ENCODE data around the gene CAPN14. TPM values are rescaled to one million over a fixed set of nuclear protein-coding genes. Genes with fewer than 3 reads are reported as not detected.

CAPN14 gene
- total and polyA plus RNA-seq, 2 of the 4 experiments (the other 2 are of a cell fraction) = under 0.01 to 0.09 TPM

DNA sequence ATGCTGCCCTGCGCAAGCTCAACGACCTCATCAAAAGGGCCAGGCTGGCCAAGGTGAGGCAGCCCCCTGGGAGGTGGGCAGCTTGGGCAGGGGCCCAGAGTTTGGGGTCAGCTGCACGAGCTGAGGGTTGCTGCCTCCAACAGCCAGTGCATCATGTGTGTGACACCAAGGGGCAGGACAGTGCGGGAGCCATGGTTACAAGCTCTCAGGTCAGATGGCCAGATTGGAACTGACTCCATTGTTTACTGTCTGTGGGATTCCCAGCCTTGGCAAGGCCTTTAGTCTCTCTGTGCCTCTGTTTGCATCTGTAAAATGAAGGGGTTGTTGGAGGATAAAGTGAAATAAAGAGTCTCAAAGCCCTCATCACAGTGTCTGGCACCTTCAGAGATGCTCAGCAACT is 43.6 kb upstream of the CAPN14 start:
- Histone ChIP-seq H4K20me1 (ENCODE audit: insufficient read depth, low read length) (no peaks in the 10 kb centered on the region; the same call in 1 of the 2 replicates), H2AK9ac (replicated peaks; ENCODE audit: low read depth, low read length, poor library complexity) (no peak overlapping the region), H4K5ac (ENCODE audit: low read depth, low read length) (no peak overlapping the region), H2AK5ac (ENCODE audit: low read depth, low read length) (no peak overlapping the region), H2BK120ac (ENCODE audit: low read depth, low read length) (no peak overlapping the region), H3K9me1 (ENCODE audit: insufficient read depth, low read length) (peaks cover 9% of the 10 kb centered on the region), H2BK5ac (ENCODE audit: low read depth, low read length, poor library complexity, severe bottlenecking) (no peak overlapping the region), H3K4ac (ENCODE audit: low read depth, low read length) (no peak overlapping the region), H3K4me1 (ENCODE audit: control insufficient read depth, insufficient read depth, low read length) (no peaks in the 10 kb centered on the region), H3K4me3 (ENCODE audit: insufficient read depth, low read depth, low read length) (no peak overlapping the region), H2BK15ac (ENCODE audit: low read depth, low read length) (no peak overlapping the region), H3K36me3 (ENCODE audit: control insufficient read depth, insufficient read depth, low read length) (peaks cover 41% of the 10 kb centered on the region), H3K27me3 (ENCODE audit: control insufficient read depth, insufficient read depth, low read length) (no peaks in the 10 kb centered on the region), H3K56ac (ENCODE audit: extremely low read depth, insufficient read depth, low read length) (no peak overlapping the region), H2AFZ (replicated peaks; ENCODE audit: low read length, poor library complexity) (no peak overlapping the region), H3K14ac (replicated peaks; ENCODE audit: low read depth, low read length) (no peak overlapping the region), H2BK20ac (ENCODE audit: low read depth, low read length) (no peak overlapping the region), H3K23ac (ENCODE audit: low read depth, low read length) (no peak overlapping the region), H4K91ac (ENCODE audit: insufficient read depth, low read depth, low read length) (no peak overlapping the region), H3K9me3 (ENCODE audit: control insufficient read depth, insufficient read depth, low read length) (no peaks in the 10 kb centered on the region), H3K27ac (ENCODE audit: insufficient read depth, low read length) (no peak overlapping the region), H3K4me2 (ENCODE audit: low read depth, low read length) (no peak overlapping the region), H4K8ac (ENCODE audit: low read depth in 2 of 2, low read length in 2 of 2) (no peak overlapping the region), H3K9ac (ENCODE audit: low read depth, low read length) (no peak overlapping the region), H3K18ac (ENCODE audit: low read depth, low read length) (no peak overlapping the region), H3K79me1 (ENCODE audit: low read depth in 1 of 2, low read length in 2 of 2) (0 out of 4 replicates have a peak, but pooled peaks cover 0 to 3% of the 10 kb centered on the region in 2 experiments)
- DNase-seq = no peak
- in situ Hi-C loops (cut with MboI; ENCODE audit: low sequenced_read_pairs) = no loop called here
- CTCF ChIA-PET = no interaction called here
- dilution Hi-C loops (cut with HindIII; ENCODE audit: low sequenced_read_pairs, unreplicated experiment) = no loop called here
- BruUV-seq (replicated peaks) = no TSS peak
- TF ChIP-seq BHLHE40 (IDR thresholded peaks at IDR 0.05; ENCODE audit: low read depth, low read length) = no peak
- TF ChIP-seq CEBPB (IDR thresholded peaks at IDR 0.05; ENCODE audit: low read depth, low read length) = no peak
- no peak for TF ChIP-seq MAFK (IDR thresholded peaks at IDR 0.05; ENCODE audit: low read depth, low read length)
- no peak for TF ChIP-seq FOS (IDR thresholded peaks at IDR 0.05; ENCODE audit: low read depth, low read length)
- no peak for TF ChIP-seq MXI1 (IDR thresholded peaks at IDR 0.05; ENCODE audit: borderline replicate concordance, low read depth, low read length)
- no peak for TF ChIP-seq RFX5 (IDR thresholded peaks at IDR 0.05; ENCODE audit: low read depth, low read length)
- TF ChIP-seq CTCF (conservative IDR thresholded peaks at IDR 0.05; ENCODE audit: low read depth, low read length) = no peak
- TF ChIP-seq, protein P1, sequence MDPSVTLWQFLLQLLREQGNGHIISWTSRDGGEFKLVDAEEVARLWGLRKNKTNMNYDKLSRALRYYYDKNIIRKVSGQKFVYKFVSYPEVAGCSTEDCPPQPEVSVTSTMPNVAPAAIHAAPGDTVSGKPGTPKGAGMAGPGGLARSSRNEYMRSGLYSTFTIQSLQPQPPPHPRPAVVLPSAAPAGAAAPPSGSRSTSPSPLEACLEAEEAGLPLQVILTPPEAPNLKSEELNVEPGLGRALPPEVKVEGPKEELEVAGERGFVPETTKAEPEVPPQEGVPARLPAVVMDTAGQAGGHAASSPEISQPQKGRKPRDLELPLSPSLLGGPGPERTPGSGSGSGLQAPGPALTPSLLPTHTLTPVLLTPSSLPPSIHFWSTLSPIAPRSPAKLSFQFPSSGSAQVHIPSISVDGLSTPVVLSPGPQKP (IDR thresholded peaks at IDR 0.05; ENCODE audit: borderline replicate concordance, low read depth, low read length) = no peak
- no peak for TF ChIP-seq SMC3 (IDR thresholded peaks at IDR 0.05; ENCODE audit: low read depth, low read length)
- TF ChIP-seq MAZ (IDR thresholded peaks at IDR 0.05; ENCODE audit: borderline replicate concordance, low read depth, low read length) = no peak
- no peak for TF ChIP-seq POLR2A (IDR thresholded peaks at IDR 0.05; ENCODE audit: low read depth, low read length)
- no peak for TF ChIP-seq CHD1 (IDR thresholded peaks at IDR 0.05; ENCODE audit: low read depth, low read length)
- no peak for TF ChIP-seq USF2 (IDR thresholded peaks at IDR 0.05; ENCODE audit: low read depth, low read length)
- TF ChIP-seq RCOR1 (IDR thresholded peaks at IDR 0.05; ENCODE audit: insufficient replicate concordance, low read length) = no peak
- TF ChIP-seq RAD21 (IDR thresholded peaks at IDR 0.05; ENCODE audit: low read length) = no peak
- TF ChIP-seq NFE2L2 (IDR thresholded peaks at IDR 0.05; ENCODE audit: low read depth, low read length) = no peak
- POLR2A ChIA-PET (ENCODE audit: unreplicated experiment) = no interaction called here
- intact Hi-C loops (cut with micrococcal nuclease) = no loop called here
- WGBS, 2 experiments (ENCODE audit: extremely low coverage in 2 of 2, insufficient read length in 1 of 2) = 83% methylated on average over 3 of the region's 4 CpGs; no CpG with 5 or more reads in 1 of the 2 experiments
- ATAC-seq (ENCODE audit: low read depth) = no peak
